SH-SY5Y (cell line): ENCODE data around the gene ETV6.

Experiments used
- GATA2 ChIP-seq: IDR thresholded peaks from 2 replicates; pipeline ENCODE4 v1.6.1; 2011; ENCODE audit warnings: mild to moderate bottlenecking, low read depth, low read length
- GATA3 ChIP-seq: IDR thresholded peaks from 2 replicates; pipeline ENCODE4 v1.6.1; 2011; ENCODE audit warnings: low read depth, mild to moderate bottlenecking, low read length, moderate library complexity

ETV6 gene

GRCh38 chr12:11649413-11650285 is at the start of gene ETV6:
Gene ETV6 (plus strand): TSS chr12:11649674. CDS start chr12:11650128, 454 bp downstream.
- TF ChIP-seq GATA2 (no peak), GATA3 (no peak)

- TF ChIP-seq GATA3 (no peak), GATA2 (no peak)
Observed at GRCh38 chr12:11600199-11600598, 49.3 kb upstream of the ETV6 start.

- no peak for TF ChIP-seq GATA2
- no peak for TF ChIP-seq GATA3
Observed at GRCh38 chr12:11601647-11602046, 47.8 kb upstream of the ETV6 start.

GRCh38 chr12:11607313-11608081 is 42.0 kb upstream of the ETV6 start:
- TF ChIP-seq GATA3: no peak
- no peak for TF ChIP-seq GATA2

GRCh38 chr12:11609045-11609444 is 40.4 kb upstream of the ETV6 start:
- TF ChIP-seq GATA2 (no peak), GATA3 (no peak)

GRCh38 chr12:11615481-11615880 is 34.0 kb upstream of the ETV6 start:
- TF ChIP-seq GATA2 (no peak), GATA3 (no peak)

GRCh38 chr12:11618046-11618445 is 31.4 kb upstream of the ETV6 start:
- TF ChIP-seq GATA2 (no peak), GATA3 (no peak)

- TF ChIP-seq GATA3 (no peak), GATA2 (no peak)
Observed at GRCh38 chr12:11621797-11622423, 27.6 kb upstream of the ETV6 start.

GRCh38 chr12:11622876-11623281 is 26.6 kb upstream of the ETV6 start:
- no peak for TF ChIP-seq GATA3
- no peak for TF ChIP-seq GATA2

GRCh38 chr12:11623382-11623781 is 26.1 kb upstream of the ETV6 start:
- no peak for TF ChIP-seq GATA3
- TF ChIP-seq GATA2: no peak

- TF ChIP-seq GATA3 (no peak), GATA2 (no peak)
Observed at GRCh38 chr12:11624116-11624515, 25.4 kb upstream of the ETV6 start.

- TF ChIP-seq GATA2 (no peak), GATA3 (no peak)
Observed at GRCh38 chr12:11628353-11628752, 21.1 kb upstream of the ETV6 start.

GRCh38 chr12:11630046-11630706 is 19.3 kb upstream of the ETV6 start:
- no peak for TF ChIP-seq GATA3

- TF ChIP-seq GATA2: no peak
- TF ChIP-seq GATA3: no peak
Observed at GRCh38 chr12:11631288-11631687, 18.2 kb upstream of the ETV6 start.
